HCT116 (cell line): ENCODE measurements around the gene FOXO3. TPM values are rescaled to one million over a fixed set of nuclear protein-coding genes. Genes with fewer than 3 reads are reported as not detected.

Experiments
- ATAC-seq: fragments of 200-7000 bp; cut with Tn5 transposase; 2 replicates; pipeline ENCODE4 v1.9.1; 2020; ENCODE audit warnings: mild to moderate bottlenecking, moderate library complexity
- BruUV-seq: library from RNA; stranded (reverse); fragments of 400-500 nt; replicated peaks from 2 replicates; lab custom pipeline; 2021; lab: Mats Ljungman, UMichigan
- CTCF ChIA-PET: fragments of 300-600 bp; sonication (Branson Sonifier 250); formaldehyde crosslinking; loops from one replicate; lab custom pipeline; 2021; ENCODE audit warnings: antibody characterized with exemption; lab: Charles Lee
- POLR2A ChIA-PET: fragments of 300-600, 350-600 bp; sonication (Branson Sonifier 250); formaldehyde crosslinking; loops from one replicate; lab custom pipeline; 2021; ENCODE audit warnings: antibody characterized with exemption; lab: Charles Lee
- RAD21 ChIA-PET, 2 experiments: fragments of 300-600 bp; sonication (Branson Sonifier 250); formaldehyde crosslinking; loops; one replicate each; lab custom pipeline; 2023; ENCODE audit warnings: low total read pairs in 2 of 2; ENCODE audit not compliant: uncharacterized antibody in 2 of 2, unreplicated experiment in 2 of 2, low non-redundant PET in 1 of 2; lab: Charles Lee
- DNase-seq: peaks from one replicate; pipeline ENCODE4 v3.0.0-alpha.2; 2010; ENCODE audit warnings: low read depth, low spot score
- H2AFZ ChIP-seq: fragments of 200-600 bp; shearing (Covaris generic), sonication (generic); 2 replicates; pipeline ENCODE4 v1.6.1; 2017; ENCODE audit warnings: low read depth, mixed run types, mixed read lengths, antibody characterized with exemption, low read length; ENCODE audit not compliant: poor library complexity, severe bottlenecking
- H3K27ac ChIP-seq: 2 replicates; pipeline ENCODE4 v1.5.1; 2012; ENCODE audit warnings: low read depth, low read length
- H3K27me3 ChIP-seq: fragments of 200-600 bp; sonication (generic); 2 replicates; pipeline ENCODE4 v1.6.1; 2016; ENCODE audit warnings: mixed run types, low read length, mixed read lengths; ENCODE audit not compliant: insufficient read depth
- H3K36me3 ChIP-seq, 2 experiments: fragments of 200-500 bp in 1 of 2; fragments of 200-600 bp in 1 of 2; sonication (Bioruptor generic) in 1 of 2; sonication (generic) in 1 of 2; 2 replicates each; pipeline versions ENCODE4 v1.5.1 to v1.6.1; 2014 to 2016; ENCODE audit warnings: low read length in 2 of 2, inconsistent platforms in 1 of 2, mixed read lengths in 1 of 2, mixed run types in 1 of 2; ENCODE audit not compliant: insufficient read depth in 2 of 2, control insufficient read depth in 1 of 2
- H3K4me1 ChIP-seq, 2 experiments: fragments of 200-600 bp in 1 of 2; sonication (generic) in 1 of 2; 2 replicates each; pipeline versions ENCODE4 v1.5.1 to v1.6.1; 2012 to 2017; ENCODE audit warnings: low read length in 2 of 2, inconsistent platforms in 1 of 2, mild to moderate bottlenecking in 1 of 2, mixed read lengths in 1 of 2, mixed run types in 1 of 2, moderate library complexity in 1 of 2; ENCODE audit not compliant: insufficient read depth in 2 of 2, control insufficient read depth in 1 of 2
- H3K4me2 ChIP-seq: fragments of 200-600 bp; sonication (generic); 2 replicates; pipeline ENCODE4 v1.6.1; 2017; ENCODE audit warnings: mixed run types, low read length, mixed read lengths
- H3K4me3 ChIP-seq, 2 experiments: fragments of 200-600 bp in 1 of 2; sonication (generic) in 1 of 2; replicated peaks in 1 of 2; 2 replicates each; pipeline ENCODE4 v1.5.1; 2011 to 2016; ENCODE audit warnings: low read length in 2 of 2, control low read depth in 1 of 2, low read depth in 1 of 2, mild to moderate bottlenecking in 1 of 2, mixed read lengths in 1 of 2, mixed run types in 1 of 2
- H3K79me2 ChIP-seq: fragments of 200-600 bp; sonication (generic); 2 replicates; pipeline ENCODE4 v1.6.1; 2017; ENCODE audit warnings: mild to moderate bottlenecking, mixed run types, low read length, moderate library complexity, mixed read lengths; ENCODE audit not compliant: insufficient read depth
- H3K9ac ChIP-seq: fragments of 200-600 bp; sonication (generic); 2 replicates; pipeline ENCODE4 v1.6.1; 2016; ENCODE audit warnings: low read length, mixed read lengths
- H3K9me2 ChIP-seq: fragments of 200-600 bp; sonication (generic), shearing (Covaris generic); 2 replicates; pipeline ENCODE4 v1.6.1; 2017; ENCODE audit warnings: mixed run types, mild to moderate bottlenecking, moderate library complexity; ENCODE audit not compliant: insufficient read depth
- H3K9me3 ChIP-seq, 2 experiments: fragments of 200-500 bp in 1 of 2; fragments of 200-600 bp in 1 of 2; sonication (Bioruptor generic) in 1 of 2; sonication (generic) in 1 of 2; 2 replicates each; pipeline ENCODE4 v1.6.1; 2014 to 2017; ENCODE audit warnings: low read length in 2 of 2, mixed read lengths in 2 of 2, inconsistent platforms in 1 of 2, low read depth in 1 of 2, mild to moderate bottlenecking in 1 of 2, mixed run types in 1 of 2, moderate library complexity in 1 of 2; ENCODE audit not compliant: control insufficient read depth in 1 of 2, insufficient read depth in 1 of 2
- H4K20me1 ChIP-seq: fragments of 200-600 bp; sonication (generic), shearing (Covaris generic); 2 replicates; pipeline ENCODE4 v1.6.1; 2017; ENCODE audit warnings: mixed run types, mild to moderate bottlenecking, moderate library complexity; ENCODE audit not compliant: insufficient read depth
- ATF3 ChIP-seq: IDR thresholded peaks from 2 replicates; pipeline ENCODE4 v1.6.1; 2012
- CEBPB ChIP-seq: IDR thresholded peaks from 2 replicates; pipeline ENCODE4 v1.6.1; 2012; ENCODE audit warnings: low read depth
- CTCF ChIP-seq, 3 experiments: fragments of 200-600 bp in 1 of 3; sonication (generic) in 1 of 3; IDR thresholded peaks in 2 of 3; conservative IDR thresholded peaks in 1 of 3; 2 replicates each; pipeline ENCODE4 v1.5.1; 2012 to 2017; ENCODE audit warnings: low read depth in 2 of 3, low read length in 2 of 3, antibody characterized with exemption in 1 of 3, borderline replicate concordance in 1 of 3, control low read depth in 1 of 3, mild to moderate bottlenecking in 1 of 3, mixed read lengths in 1 of 3, mixed run types in 1 of 3, moderate library complexity in 1 of 3; ENCODE audit not compliant: insufficient read depth in 1 of 3
- EGR1 ChIP-seq: IDR thresholded peaks from 2 replicates; pipeline ENCODE4 v1.6.1; 2012; ENCODE audit warnings: low read depth
- ELF1 ChIP-seq: IDR thresholded peaks from 2 replicates; pipeline ENCODE4 v1.6.1; 2012; ENCODE audit warnings: low read depth, borderline replicate concordance
- EZH2 ChIP-seq: fragments of 200-600 bp; sonication (generic); IDR thresholded peaks from 2 replicates; pipeline ENCODE4 v1.6.1; 2017; ENCODE audit warnings: antibody characterized with exemption, mixed run types
- EZH2phosphoT487 ChIP-seq: fragments of 200-600 bp; IDR thresholded peaks from 2 replicates; pipeline ENCODE4 v1.6.1; 2018; ENCODE audit warnings: antibody characterized with exemption, borderline replicate concordance
- JUND ChIP-seq: IDR thresholded peaks from 2 replicates; pipeline ENCODE4 v1.6.1; 2012
- MAX ChIP-seq: IDR thresholded peaks from 2 replicates; pipeline ENCODE4 v1.6.1; 2012
- POLR2AphosphoS5 ChIP-seq: IDR thresholded peaks from 2 replicates; pipeline ENCODE4 v1.6.1; 2011; ENCODE audit warnings: mild to moderate bottlenecking, low read depth, low read length, moderate library complexity
- RAD21 ChIP-seq: IDR thresholded peaks from 2 replicates; pipeline ENCODE4 v1.6.1; 2012; ENCODE audit warnings: low read depth, mild to moderate bottlenecking
- REST ChIP-seq: IDR thresholded peaks from 2 replicates; pipeline ENCODE4 v1.6.1; 2012; ENCODE audit warnings: low read depth
- SIN3A ChIP-seq: IDR thresholded peaks from 2 replicates; pipeline ENCODE4 v1.6.1; 2012; ENCODE audit warnings: low read depth
- SRF ChIP-seq: IDR thresholded peaks from 2 replicates; pipeline ENCODE4 v1.6.1; 2012; ENCODE audit warnings: low read depth
- TCF7L2 ChIP-seq: IDR thresholded peaks from 2 replicates; pipeline ENCODE4 v1.7.0; 2011; ENCODE audit warnings: borderline replicate concordance, inconsistent platforms; ENCODE audit not compliant: insufficient read depth, insufficient read length; ENCODE audit errors: extremely low read depth
- YY1 ChIP-seq: IDR thresholded peaks from 2 replicates; pipeline ENCODE4 v1.6.1; 2011; ENCODE audit warnings: low read length, low read depth, moderate library complexity, mild to moderate bottlenecking; ENCODE audit not compliant: insufficient replicate concordance; ENCODE audit errors: extremely low read depth
- ZBTB33 ChIP-seq: IDR thresholded peaks from 2 replicates; pipeline ENCODE4 v1.6.1; 2011; ENCODE audit warnings: mild to moderate bottlenecking, low read length, moderate library complexity; ENCODE audit not compliant: insufficient replicate concordance; ENCODE audit errors: extremely low read depth
- ZFX ChIP-seq: fragments of 450-650 bp; IDR thresholded peaks from 2 replicates; pipeline ENCODE4 v1.6.1; 2017
- ZNF274 ChIP-seq: fragments of 200-500 bp; sonication (Bioruptor generic); IDR thresholded peaks from 2 replicates; pipeline ENCODE4 v1.6.1; 2014; ENCODE audit warnings: mild to moderate bottlenecking, low read depth, low read length, inconsistent platforms
- intact Hi-C: fragments of 100-400 bp; cut with micrococcal nuclease; formaldehyde crosslinking; loops from 2 replicates; pipeline ENCODE4 v1.10.0; 2022
- total RNA-seq: library from RNA; stranded (reverse); gene quantifications from one replicate; pipeline ENCODE4 v1.2.1, GENCODE V29; 2021; ENCODE audit not compliant: unreplicated experiment

FOXO3 gene
- total RNA-seq, 1 experiment from 2014 or later = 40.0 TPM

- POLR2A ChIA-PET = no interaction called here
- CTCF ChIA-PET = interaction anchor here (4.8 to 5.1 kb wide), 2 partner anchors 349 to 529 kb away, joined by 64 to 113 read pairs; no protein-coding TSS in a partner anchor
- no peak for ATAC-seq
Observed at GRCh38 chr6:108544606-108545005, 16.1 kb upstream of the FOXO3 start.

More at GRCh38 chr6:108544606-108545005, 16.1 kb upstream of the FOXO3 start:
- Histone ChIP-seq H3K9ac (no peak overlapping the region), H3K9me2 (no peaks in the 10 kb centered on the region), H3K79me2 (no peaks in the 10 kb centered on the region), H3K4me3 (no peak overlapping the region), H4K20me1 (no peaks in the 10 kb centered on the region), H3K9me3 (no peaks in the 10 kb centered on the region), H2AFZ (no peak overlapping the region), H3K4me2 (no peak overlapping the region), H3K27ac (no peak overlapping the region), H3K27me3 (no peaks in the 10 kb centered on the region), H3K36me3 (no peaks in the 10 kb centered on the region), H3K4me1 (peaks cover 0 to 5% of the 10 kb centered on the region in 2 experiments; a peak in 1 of 4 replicates)
- TF ChIP-seq TCF7L2 (no peak), SIN3A (no peak), CEBPB (no peak), ATF3 (no peak), RAD21 (no peak), ZBTB33 (no peak), POLR2AphosphoS5 (no peak), EZH2 (no peak), MAX (no peak), SRF (no peak), CTCF (IDR thresholded peaks at IDR 0.05 in 2 of 3, conservative IDR thresholded peaks at IDR 0.05 in 1 of 3; ENCODE audit: borderline replicate concordance in 1 of 3, insufficient read depth in 1 of 3, low read depth in 2 of 3, low read length in 2 of 3) (no peak), ZFX (no peak), ZNF274 (no peak), YY1 (no peak), ELF1 (no peak), JUND (no peak), REST (no peak), EGR1 (no peak), EZH2phosphoT487 (no peak)
- DNase-seq = no peak
- BruUV-seq = no TSS peak
- intact Hi-C loops = loop anchor here (5.0 to 10.0 kb wide), 2 partner anchors 620 to 853 kb away; no protein-coding TSS in a partner anchor
- RAD21 ChIA-PET = no interaction called here
